Coronary artery (tissue), 2 donors: ENCODE data around the gene GSTK1.

Experiments used
- DNase-seq: peaks from one replicate; pipeline ENCODE4 v3.0.0-alpha.2; 2017; ENCODE audit warnings: low spot score
- H3K27ac ChIP-seq, 2 donors: fragments of 200-600 bp; sonication (generic); one replicate each; pipeline ENCODE4 v1.5.1; 2016 to 2019
- H3K4me3 ChIP-seq: fragments of 200-600 bp; sonication (generic); 2 replicates; pipeline ENCODE4 v1.5.1; 2016; ENCODE audit warnings: mild to moderate bottlenecking, moderate library complexity
- TF ChIP-seq, protein P1 (sequence below): fragments of 200-600 bp; sonication (generic); IDR thresholded peaks from one replicate; pipeline ENCODE4 v1.5.1; 2019; ENCODE audit warnings: antibody characterized with exemption

GSTK1 gene

DNA sequence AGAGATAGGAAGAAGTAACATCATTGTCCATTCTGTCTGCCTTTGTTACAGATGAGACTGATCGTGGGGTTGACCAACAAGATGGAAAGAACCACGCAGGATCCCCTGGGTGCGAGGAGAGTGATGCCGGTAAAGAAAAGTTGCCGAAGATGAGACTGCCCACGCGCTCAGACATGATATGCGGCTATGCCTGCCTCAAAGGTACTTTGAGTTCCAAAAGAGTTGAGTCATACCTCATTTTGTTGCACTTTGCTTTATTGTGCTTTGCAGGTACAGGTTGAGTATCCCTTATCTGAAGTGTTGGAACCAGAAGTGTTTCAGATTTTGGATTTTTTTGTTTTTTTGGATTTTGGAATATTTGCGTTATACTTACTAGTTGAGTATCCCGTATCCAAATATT, 40.5 kb downstream of the GSTK1 start:
- DNase-seq: no peak
- TF ChIP-seq, protein P1, sequence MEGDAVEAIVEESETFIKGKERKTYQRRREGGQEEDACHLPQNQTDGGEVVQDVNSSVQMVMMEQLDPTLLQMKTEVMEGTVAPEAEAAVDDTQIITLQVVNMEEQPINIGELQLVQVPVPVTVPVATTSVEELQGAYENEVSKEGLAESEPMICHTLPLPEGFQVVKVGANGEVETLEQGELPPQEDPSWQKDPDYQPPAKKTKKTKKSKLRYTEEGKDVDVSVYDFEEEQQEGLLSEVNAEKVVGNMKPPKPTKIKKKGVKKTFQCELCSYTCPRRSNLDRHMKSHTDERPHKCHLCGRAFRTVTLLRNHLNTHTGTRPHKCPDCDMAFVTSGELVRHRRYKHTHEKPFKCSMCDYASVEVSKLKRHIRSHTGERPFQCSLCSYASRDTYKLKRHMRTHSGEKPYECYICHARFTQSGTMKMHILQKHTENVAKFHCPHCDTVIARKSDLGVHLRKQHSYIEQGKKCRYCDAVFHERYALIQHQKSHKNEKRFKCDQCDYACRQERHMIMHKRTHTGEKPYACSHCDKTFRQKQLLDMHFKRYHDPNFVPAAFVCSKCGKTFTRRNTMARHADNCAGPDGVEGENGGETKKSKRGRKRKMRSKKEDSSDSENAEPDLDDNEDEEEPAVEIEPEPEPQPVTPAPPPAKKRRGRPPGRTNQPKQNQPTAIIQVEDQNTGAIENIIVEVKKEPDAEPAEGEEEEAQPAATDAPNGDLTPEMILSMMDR: no peak

DNA sequence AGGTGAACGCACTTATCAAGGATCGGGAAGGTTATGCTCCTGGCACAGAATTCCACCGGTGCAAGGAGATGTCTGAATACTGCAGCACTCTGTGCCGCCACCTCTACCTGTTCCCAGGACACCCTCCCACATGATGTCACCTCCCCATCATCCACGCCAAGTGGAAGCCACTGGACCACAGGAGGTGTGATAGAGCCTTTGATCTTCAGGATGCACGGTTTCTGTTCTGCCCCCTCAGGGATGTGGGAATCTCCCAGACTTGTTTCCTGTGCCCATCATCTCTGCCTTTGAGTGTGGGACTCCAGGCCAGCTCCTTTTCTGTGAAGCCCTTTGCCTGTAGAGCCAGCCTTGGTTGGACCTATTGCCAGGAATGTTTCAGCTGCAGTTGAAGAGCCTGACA, 41.7 kb downstream of the GSTK1 start:
- TF ChIP-seq, protein P1: no peak

More for the DNA sequence above, 40.5 kb downstream of the GSTK1 start:
- no peak overlapping the region for H3K27ac ChIP-seq
- no peak overlapping the region for H3K4me3 ChIP-seq

DNA sequence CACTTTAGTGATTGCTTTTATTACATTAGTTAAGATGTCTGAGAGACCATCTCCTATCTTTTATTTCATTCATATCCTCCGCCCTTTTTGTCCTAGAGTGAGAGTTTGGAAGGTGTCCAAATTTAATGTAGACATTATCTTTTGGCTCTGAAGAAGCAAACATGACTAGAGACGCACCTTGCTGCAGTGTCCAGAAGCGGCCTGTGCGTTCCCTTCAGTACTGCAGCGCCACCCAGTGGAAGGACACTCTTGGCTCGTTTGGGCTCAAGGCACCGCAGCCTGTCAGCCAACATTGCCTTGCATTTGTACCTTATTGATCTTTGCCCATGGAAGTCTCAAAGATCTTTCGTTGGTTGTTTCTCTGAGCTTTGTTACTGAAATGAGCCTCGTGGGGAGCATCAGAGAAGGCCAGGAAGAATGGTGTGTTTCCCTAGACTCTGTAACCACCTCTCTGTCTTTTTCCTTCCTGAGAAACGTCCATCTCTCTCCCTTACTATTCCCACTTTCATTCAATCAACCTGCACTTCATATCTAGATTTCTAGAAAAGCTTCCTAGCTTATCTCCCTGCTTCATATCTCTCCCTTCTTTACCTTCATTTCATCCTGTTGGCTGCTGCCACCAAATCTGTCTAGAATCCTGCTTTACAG, 42.3 kb downstream of the GSTK1 start:
- TF ChIP-seq, protein P1: peak; percentile 42
- no peak overlapping the region for H3K27ac ChIP-seq
- H3K4me3 ChIP-seq: no peak overlapping the region
- DNase-seq: no peak

More for the DNA sequence above, 41.7 kb downstream of the GSTK1 start:
- no peak for DNase-seq
- Histone ChIP-seq H3K4me3 (no peak overlapping the region), H3K27ac (no peak overlapping the region)

DNA sequence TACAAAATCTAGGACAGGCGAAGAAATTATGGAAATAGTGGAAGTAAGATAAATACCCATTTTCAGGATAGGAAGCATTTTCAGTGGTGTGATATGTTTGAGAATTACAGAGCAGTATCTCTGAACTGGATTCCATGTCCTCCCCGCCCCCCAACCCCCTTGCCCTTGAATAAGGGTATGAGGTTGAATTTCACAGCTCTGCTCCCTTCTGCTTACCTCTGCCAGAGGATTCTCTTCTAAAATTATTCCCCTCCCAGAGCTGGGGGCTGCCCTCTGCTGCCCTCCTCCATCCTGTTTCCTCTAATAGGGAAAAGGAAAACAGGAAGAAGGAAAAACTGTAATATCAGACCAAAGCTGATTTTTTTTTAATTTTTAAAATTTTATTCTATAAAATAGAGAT, 45.4 kb downstream of the GSTK1 start:
- DNase-seq: no peak
- TF ChIP-seq, protein P1: no peak
- Histone ChIP-seq H3K4me3 (no peak overlapping the region), H3K27ac (no peak overlapping the region)

DNA sequence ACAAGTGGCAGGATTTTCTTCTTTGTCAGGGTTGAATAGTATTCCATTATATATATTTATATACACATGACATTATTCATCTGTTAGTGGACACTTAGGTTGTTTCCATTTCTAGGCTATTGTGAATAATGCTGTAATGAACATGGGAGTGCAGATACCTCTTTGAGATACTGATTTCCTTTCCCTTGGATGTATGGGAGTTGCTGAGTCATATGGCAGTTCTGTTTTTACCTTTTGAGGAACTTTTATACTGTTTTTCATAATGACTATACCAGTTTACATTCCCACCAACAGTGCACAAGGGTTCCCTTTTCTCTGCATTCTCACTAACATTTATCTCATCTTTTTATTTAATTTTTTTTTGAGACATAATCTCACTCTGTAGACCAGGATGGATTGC, 50.9 kb downstream of the GSTK1 start:
- TF ChIP-seq, protein P1: no peak
- H3K27ac ChIP-seq: no peak overlapping the region
- DNase-seq: no peak
- H3K4me3 ChIP-seq: no peak overlapping the region

DNA sequence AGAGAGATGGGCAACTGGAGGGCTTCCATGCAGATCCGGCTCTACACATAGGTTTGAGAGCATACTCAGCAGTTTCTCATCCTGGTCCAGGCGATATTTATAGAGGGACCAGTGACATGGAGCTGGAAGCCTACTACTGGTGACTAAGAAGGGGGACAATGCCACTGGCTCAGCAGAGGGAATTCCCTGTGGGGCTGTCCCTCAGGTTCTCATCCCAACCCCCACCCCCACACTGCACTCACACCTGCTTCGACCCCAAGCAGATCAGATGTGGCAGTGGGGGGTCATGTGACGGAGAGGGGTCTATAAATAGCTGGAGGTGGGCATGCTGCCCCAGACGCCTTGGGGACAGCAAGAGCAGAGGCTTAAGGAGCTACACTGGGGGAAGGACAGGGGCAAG, 52.5 kb downstream of the GSTK1 start, which contains the start of gene CLCN1:
CLCN1 (plus strand) TSS at position 336 of the 400 bp plus-strand sequence. CDS start 102 bp downstream, outside the sequence.
- no peak within 1 kb of the TSS for H3K4me3 ChIP-seq
- TF ChIP-seq, protein P1: no peak
- no peak within 1 kb of the TSS for H3K27ac ChIP-seq
- no peak for DNase-seq

DNA sequence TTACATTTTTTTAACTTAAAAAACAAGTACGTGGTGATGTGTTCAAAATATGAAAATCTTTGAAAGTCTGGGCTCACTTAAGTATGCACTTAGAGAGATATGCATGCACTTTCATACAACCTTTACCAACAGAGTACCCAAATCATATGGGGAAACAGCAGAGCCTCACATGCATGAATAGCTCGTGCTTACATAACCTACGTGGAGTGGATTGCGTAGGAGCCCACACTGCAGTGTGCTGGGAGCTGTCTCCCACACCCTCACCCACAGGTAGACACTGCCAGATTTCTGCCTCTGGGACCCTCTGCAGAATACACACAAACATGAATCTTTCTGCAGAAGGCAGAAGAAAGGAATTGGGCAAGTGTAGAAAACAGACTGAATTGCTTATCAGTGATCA, 53.3 kb downstream of the GSTK1 start:
- DNase-seq: no peak
- no peak overlapping the region for H3K27ac ChIP-seq
- TF ChIP-seq, protein P1: no peak
- no peak overlapping the region for H3K4me3 ChIP-seq
